ENCODE results near the gene ASTN2. TPM values are rescaled to one million over a fixed set of nuclear protein-coding genes. Genes with fewer than 3 reads are reported as not detected.

ASTN2 gene
- total and polyA plus RNA-seq, 4 donors = 0.57 to 2.9 (median 1.4) TPM

GRCh38 chr9:117149996-117150395 lies 264.9 kb downstream of the ASTN2 start:
- H3K36me3 ChIP-seq (ENCODE audit: control insufficient read depth in 4 of 4, insufficient read depth in 3 of 4, low read depth in 1 of 4, low read length in 3 of 4) = no peaks in the 10 kb centered on the region
- no peak overlapping the region for H3K27ac ChIP-seq (ENCODE audit: low read depth in 1 of 2, low read length in 2 of 2)
- TF ChIP-seq YY1 (IDR thresholded peaks at IDR 0.05) = no peak
- TF ChIP-seq SP1 (IDR thresholded peaks at IDR 0.05) = no peak
- no peak for TF ChIP-seq JUND (IDR thresholded peaks at IDR 0.05)
- no peak for TF ChIP-seq RXRA (IDR thresholded peaks at IDR 0.05)
- no peak for TF ChIP-seq EGR1 (IDR thresholded peaks at IDR 0.05; ENCODE audit: low read depth in 2 of 2)
- no peak for TF ChIP-seq HNF4A (conservative IDR thresholded peaks at IDR 0.05)
- TF ChIP-seq CTCF (IDR thresholded peaks at IDR 0.05; ENCODE audit: low read depth, low read length, missing input control) = no peak
- TF ChIP-seq TAF1 (conservative IDR thresholded peaks at IDR 0.05) = no peak
- TF ChIP-seq NR2F2 (IDR thresholded peaks at IDR 0.05) = no peak
- TF ChIP-seq REST (IDR thresholded peaks at IDR 0.05) = no peak
- no peak for TF ChIP-seq RAD21 (IDR thresholded peaks at IDR 0.05)
- no peak for TF ChIP-seq GABPA (IDR thresholded peaks at IDR 0.05 in 1 of 2, conservative IDR thresholded peaks at IDR 0.05 in 1 of 2)
- no peak for TF ChIP-seq ATF3 (IDR thresholded peaks at IDR 0.05)
- no peak for TF ChIP-seq FOXA1 (IDR thresholded peaks at IDR 0.05)
- TF ChIP-seq, protein P1, sequence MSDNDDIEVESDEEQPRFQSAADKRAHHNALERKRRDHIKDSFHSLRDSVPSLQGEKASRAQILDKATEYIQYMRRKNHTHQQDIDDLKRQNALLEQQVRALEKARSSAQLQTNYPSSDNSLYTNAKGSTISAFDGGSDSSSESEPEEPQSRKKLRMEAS (IDR thresholded peaks at IDR 0.05) = no peak
- TF ChIP-seq HNF4G (IDR thresholded peaks at IDR 0.05) = no peak
- TF ChIP-seq FOXA2 (IDR thresholded peaks at IDR 0.05) = no peak
- no peak for TF ChIP-seq ZBTB33 (IDR thresholded peaks at IDR 0.05)
- WGBS = 80% methylated on average over 4 of the region's 4 CpGs
- H3K4me1 ChIP-seq (ENCODE audit: control insufficient read depth in 4 of 4, insufficient read depth in 4 of 4, low read length in 3 of 4) = no peaks in the 10 kb centered on the region
- no peak overlapping the region for H3K4me3 ChIP-seq (ENCODE audit: low read depth in 1 of 3, low read length in 3 of 3)
- DNase-seq (ENCODE audit: low spot score) = no peak
- peaks cover 0 to 3% (median 1%) of the 10 kb centered on the region in 4 donors for H3K27me3 ChIP-seq (ENCODE audit: control insufficient read depth in 4 of 4, insufficient read depth in 4 of 4, low read length in 3 of 4)
- H3K9me3 ChIP-seq (ENCODE audit: control insufficient read depth in 4 of 4, low read length in 3 of 4) = no peaks in the 10 kb centered on the region
- no peak overlapping the region for H3K9ac ChIP-seq (ENCODE audit: low read depth in 1 of 2, low read length in 2 of 2)

Measured in liver (tissue), 9 donors.